UCSD-AML1 (cell line): ENCODE measurements around the gene HEXB.
"Not testable (repeated sequence)": the region's sequence is repeated elsewhere in the genome, so short reads cannot be mapped to it uniquely, and the experiment has no call there.

Experiments used
- DNase-seq: peaks from one replicate; lab custom pipeline; 2025; ENCODE audit not compliant: unreplicated experiment; lab: John Stamatoyannopoulos, UW

The HEXB gene

GRCh38 chr5:74725331-74725730 is 40.3 kb downstream of the HEXB start:
- DNase-seq = no peak

DNA sequence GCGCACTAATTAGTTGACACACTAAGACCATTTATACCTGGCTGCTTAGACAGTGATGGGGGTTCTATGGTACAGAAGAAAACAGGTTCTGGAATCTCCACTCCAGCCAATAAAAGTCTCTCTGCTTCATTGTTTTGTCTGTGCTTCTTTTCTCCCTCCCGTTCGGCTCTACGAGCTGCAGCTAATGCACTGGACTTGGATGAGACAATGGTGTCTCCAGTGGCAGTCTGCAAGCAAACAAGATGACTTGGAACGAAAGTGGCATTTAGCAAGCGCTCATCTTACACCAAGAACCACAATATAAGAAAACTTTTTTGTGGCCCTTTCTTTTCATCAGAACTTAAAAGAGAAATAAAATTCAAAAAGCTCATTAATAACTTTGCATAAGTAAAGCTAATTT is 51.7 kb downstream of the HEXB start:
- no peak for DNase-seq

DNA sequence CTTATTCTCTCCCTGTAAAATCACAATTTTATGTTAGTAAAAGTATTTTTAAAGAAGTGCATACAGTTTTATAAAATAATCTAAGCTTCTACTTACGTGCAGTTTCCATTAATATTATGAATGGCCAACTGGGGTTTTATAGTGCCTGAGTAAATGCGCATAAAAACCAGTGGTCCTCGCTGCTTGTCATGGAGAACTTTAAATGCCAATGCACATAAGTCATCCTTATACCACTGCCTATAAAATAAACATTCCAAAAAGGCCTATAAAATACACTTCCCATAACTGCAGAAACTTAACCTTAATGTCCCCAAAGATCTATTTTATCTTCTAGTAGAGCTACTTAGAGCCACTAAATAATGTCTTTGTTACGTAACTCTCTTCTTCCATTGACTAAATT is 53.4 kb downstream of the HEXB start:
- no peak for DNase-seq

- not testable (repeated sequence) for DNase-seq
Observed at GRCh38 chr5:74748742-74749141, 63.7 kb downstream of the HEXB start.

DNA sequence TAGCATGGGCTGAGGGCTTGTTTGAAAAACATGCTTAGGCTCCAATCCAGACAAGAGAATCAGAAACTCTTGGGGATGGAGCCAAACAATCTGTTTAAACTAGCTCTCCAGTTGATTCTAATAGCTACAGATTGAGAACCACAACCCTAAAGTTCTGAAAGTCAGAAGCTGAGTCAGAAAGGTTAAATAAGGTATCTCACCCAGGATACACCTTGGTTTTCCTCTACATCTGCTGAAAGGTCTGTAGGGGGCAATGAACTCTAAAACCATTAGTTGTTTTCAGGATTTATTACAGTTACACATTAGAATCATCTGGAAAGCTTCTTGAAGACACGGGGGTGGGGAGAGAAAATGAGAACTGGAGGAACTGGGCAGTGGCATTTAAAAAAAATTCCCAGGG is 76.2 kb downstream of the HEXB start:
- DNase-seq = no peak

DNA sequence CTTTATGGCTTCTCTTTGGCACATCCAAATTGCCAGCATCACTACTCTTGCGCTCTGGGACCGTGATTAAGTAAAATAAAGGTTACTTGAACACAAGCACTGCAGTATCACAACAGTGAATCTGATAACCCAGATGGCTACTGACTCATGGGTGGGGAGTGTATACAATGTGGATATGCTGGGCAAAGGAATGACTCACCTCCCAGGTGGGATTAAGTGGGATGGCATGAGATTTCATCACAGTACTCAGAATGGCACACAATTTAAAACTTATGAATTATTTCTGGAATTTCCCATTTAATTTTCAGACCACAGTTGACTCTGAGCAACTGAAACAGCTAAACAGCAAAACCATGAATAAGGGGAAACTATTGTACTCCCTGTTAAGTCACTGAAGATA is 77.6 kb downstream of the HEXB start:
- DNase-seq = no peak

DNA sequence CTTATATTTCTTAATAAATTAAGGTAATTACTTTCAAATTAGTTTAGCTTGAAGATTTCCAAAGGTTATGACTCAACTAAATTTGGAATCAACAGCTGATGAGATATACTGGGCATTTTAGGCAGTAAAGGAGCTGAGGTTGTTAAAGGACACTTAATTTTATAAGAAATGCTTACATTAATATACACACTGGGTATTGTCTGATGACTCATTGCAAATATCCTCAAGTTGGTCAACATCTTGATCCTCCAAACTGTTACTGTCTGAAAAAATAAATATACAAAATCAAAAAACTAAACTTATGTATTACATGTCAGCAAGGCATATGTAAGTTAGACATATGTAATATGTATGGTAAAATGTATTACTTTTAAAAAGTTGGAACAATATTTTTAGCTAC is 78.5 kb downstream of the HEXB start:
- no peak for DNase-seq

- DNase-seq = no peak
Observed at GRCh38 chr5:74765201-74765600, 80.2 kb downstream of the HEXB start.

DNA sequence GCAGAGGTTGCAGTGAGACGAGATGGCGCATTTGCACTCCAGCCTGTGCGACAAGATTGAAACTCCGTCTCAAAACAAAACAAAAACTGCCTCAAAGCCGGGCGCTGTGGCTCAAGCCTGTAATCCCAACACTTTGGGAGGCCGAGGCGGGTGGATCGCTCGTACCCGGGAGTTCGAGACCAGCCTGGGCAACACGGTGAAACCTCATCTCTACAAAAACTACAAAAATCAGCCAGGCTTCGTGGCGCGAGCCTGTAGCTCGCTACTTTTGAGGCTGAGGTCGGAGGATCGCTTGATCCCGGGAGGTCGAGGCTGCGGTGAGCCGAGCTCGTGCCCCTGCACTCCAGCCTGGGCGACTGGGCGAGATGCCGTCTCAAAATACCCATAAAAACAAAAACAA is 80.9 kb downstream of the HEXB start:
- no peak for DNase-seq

GRCh38 chr5:74766418-74766848 is 81.4 kb downstream of the HEXB start:
- no peak for DNase-seq

DNA sequence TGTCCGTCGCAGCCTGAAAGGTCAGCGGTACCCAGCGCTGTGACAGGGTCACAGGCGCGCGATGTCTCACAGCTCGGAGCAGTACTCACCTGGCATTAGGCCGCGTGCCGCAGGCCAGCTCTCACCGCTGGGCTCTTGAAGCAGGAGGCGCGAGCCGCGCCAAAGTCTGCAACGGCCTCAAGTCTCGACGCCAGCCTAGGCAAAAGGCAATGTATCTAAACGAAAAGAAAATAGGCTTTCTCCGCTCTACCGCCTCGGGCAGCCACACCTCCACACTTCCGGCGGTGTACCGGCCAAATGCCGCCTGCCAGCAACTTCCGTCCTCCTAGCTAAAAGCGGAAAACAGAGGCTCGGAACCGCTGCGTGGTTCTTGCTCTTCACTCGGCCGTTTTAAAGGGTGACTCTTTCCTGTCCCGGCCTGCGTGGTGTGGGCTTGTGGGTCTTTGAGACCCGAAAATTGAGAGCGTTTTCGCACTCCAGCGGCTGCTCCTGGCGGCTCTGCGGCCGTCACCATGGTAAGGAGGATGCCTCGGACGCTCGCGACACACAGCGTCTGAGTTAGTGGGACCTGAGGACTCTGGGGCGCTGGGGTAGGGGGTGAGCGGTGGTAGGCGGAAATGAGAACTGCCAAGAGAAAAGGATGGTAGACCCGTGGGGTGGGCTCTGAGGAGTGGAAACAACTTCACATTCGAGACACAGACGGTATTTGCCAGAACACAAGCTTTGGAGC is 82.0 kb downstream of the HEXB start, which contains the start of the genes GFM2 and NSA2:
GFM2 (minus strand) TSS at position 269 of the 730 bp plus-strand sequence. CDS start 3,375 bp downstream, outside the sequence.
NSA2 (plus strand) TSS at position 401 of the 730 bp plus-strand sequence; CDS start at position 513, 112 bp downstream.
- peak; percentile 93 for DNase-seq

DNA sequence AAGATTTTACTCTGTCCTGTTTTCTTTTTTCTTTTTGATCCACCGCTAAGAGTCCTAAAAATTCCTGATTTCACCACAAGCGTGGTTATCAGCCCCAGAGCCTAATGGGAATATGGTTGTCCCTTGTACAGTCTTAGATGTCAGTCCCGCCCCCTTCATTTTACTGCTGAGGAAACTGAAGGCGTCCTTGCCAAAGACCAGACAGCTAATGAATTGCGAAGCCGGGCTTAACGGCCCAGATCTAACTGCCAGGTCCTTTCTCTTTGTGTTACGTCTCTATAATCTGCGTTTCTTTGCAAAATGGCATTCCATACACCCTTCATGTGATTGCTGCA is 82.5 kb downstream of the HEXB start:
- DNase-seq = peak; percentile 37
